Adrenal gland (tissue), 12 donors: ENCODE data around the gene USP31. TPM values are rescaled to one million over a fixed set of nuclear protein-coding genes. Genes with fewer than 3 reads are reported as not detected.

Experiments
- DNase-seq, 7 donors: peaks; one replicate each; pipeline ENCODE4 v3.0.0-alpha.2; 2019 to 2020
- H3K27ac ChIP-seq, 5 donors: fragments of 200-600 bp; sonication (generic) in 4 of 5; 1 replicate in 3 of 5; 2 replicates in 2 of 5; pipeline versions ENCODE4 v1.5.1 to v1.8.0; 2016 to 2020; ENCODE audit warnings: mild to moderate bottlenecking in 1 of 5
- H3K27me3 ChIP-seq: fragments of 200-600 bp; 2 replicates; pipeline ENCODE4 v1.8.0; 2021
- H3K36me3 ChIP-seq, 2 donors: fragments of 200-600 bp; replicated peaks in 1 of 2; 1 replicate in 1 of 2; 2 replicates in 1 of 2; pipeline versions ENCODE4 v1.5.1 to v1.8.0; 2018 to 2022
- H3K4me1 ChIP-seq, 2 donors: fragments of 200-600 bp; replicated peaks in 1 of 2; 1 replicate in 1 of 2; 2 replicates in 1 of 2; pipeline versions ENCODE4 v1.5.1 to v1.8.0; 2018 to 2021
- H3K4me3 ChIP-seq, 4 donors: fragments of 200-600 bp; sonication (generic) in 3 of 4; one replicate each; pipeline ENCODE4 v1.5.1; 2016 to 2018
- H3K9me3 ChIP-seq, 3 donors: fragments of 200-600 bp; sonication (generic) in 1 of 3; replicated peaks in 1 of 3; 1 replicate in 2 of 3; 2 replicates in 1 of 3; pipeline versions ENCODE4 v1.5.1 to v1.8.0; 2016 to 2021
- CTCF ChIP-seq, 6 experiments: fragments of 450-650 bp in 4 of 6; fragments of 200-600 bp in 2 of 6; sonication (generic) in 1 of 6; IDR thresholded peaks; 1 replicate in 5 of 6; 2 replicates in 1 of 6; pipeline versions ENCODE4 v1.5.1 to v1.8.0; 2016 to 2021; ENCODE audit warnings: antibody characterized with exemption in 6 of 6, mild to moderate bottlenecking in 2 of 6, moderate library complexity in 1 of 6
- POLR2A ChIP-seq, 2 donors: fragments of 450-650 bp; IDR thresholded peaks; one replicate each; pipeline ENCODE4 v1.6.1; 2017; ENCODE audit warnings: antibody characterized with exemption in 2 of 2, mild to moderate bottlenecking in 2 of 2, moderate library complexity in 1 of 2
- WGBS, 4 donors: extraction: QIAGEN DNeasy Blood & Tissue Kit in 2 of 4; methylation state at CpG; one replicate each; pipeline versions ENCODE4 v1.1.5 to v1.1.7; 2013 to 2017; 5-methylcytosine and 5-hydroxymethylcytosine counted together
- intact Hi-C, 2 donors: fragments of 100-400 bp; cut with DNase I; formaldehyde crosslinking; loops; one replicate each; pipeline versions ENCODE4 v1.14.1 to v1.15.0; 2022 to 2023
- polyA plus RNA-seq, 3 donors: library from polyadenylated mRNA; stranded (reverse); fragments of 200-250 nt in 2 of 3; fragments of 350-450 nt in 1 of 3; fragmentation: Illumina TruSeq in 1 of 3; extraction: RNeasy Lipid Tissue Mini Kit (QIAGEN cat#74804) in 1 of 3; gene quantifications; one replicate each; pipeline ENCODE4 v1.2.3, GENCODE V29; 2013 to 2014
- total RNA-seq, 9 donors: library from RNA; depleted of rRNA in 4 of 9; stranded (reverse); fragments of >200 nt in 4 of 9; fragments of 120-200 nt in 1 of 9; fragmentation: NEBNext Ultra II Directional in 1 of 9; extraction: Animal tissue kit (Norgen Biotek cat#: 25700) in 1 of 9; gene quantifications; one replicate each; pipeline versions ENCODE4 v1.1.0 to v1.2.4, GENCODE V29; 2013 to 2023
- donor health status: healthy with polysubstance abuse.
- donor health status: Bipolar disorder and iron deficiency.
- donor health status: DM: yes; HTN: yes; CAD: no.
- donor health status: DM: no; HTN: no; CAD: no.
- donor health status: DM: no; HTN: no; CAD: no.
- donor health status: DM: yes; HTN: yes; CAD: no.

USP31 gene
- total and polyA plus RNA-seq, 12 donors, result 2.5 to 19.3 (median 7.7) TPM

- Histone ChIP-seq H3K27ac (no peak overlapping the region), H3K9me3 (no peaks in the 10 kb centered on the region), H3K27me3 (no peaks in the 10 kb centered on the region), H3K36me3 (peaks cover 0 to 30% of the 10 kb centered on the region in 2 donors), H3K4me3 (no peak overlapping the region), H3K4me1 (peaks cover 18 to 19% of the 10 kb centered on the region in 2 donors)
- intact Hi-C loops, result loop anchor here in 1 of 2 donors (10.0 kb wide), 1 partner anchor 65 kb away; no protein-coding TSS in a partner anchor
- no peak for TF ChIP-seq POLR2A (IDR thresholded peaks at IDR 0.05)
- no peak for TF ChIP-seq CTCF (IDR thresholded peaks at IDR 0.05)
- DNase-seq, result no peak
- 92 to 97% (median 96%) methylated on average over 6 of the region's 6 CpGs for WGBS, 4 donors
Observed at GRCh38 chr16:23069844-23070243, 79.4 kb downstream of the USP31 start.

GRCh38 chr16:23068079-23068736 lies 81.0 kb downstream of the USP31 start:
- TF ChIP-seq POLR2A (IDR thresholded peaks at IDR 0.05), result no peak
- TF ChIP-seq CTCF (IDR thresholded peaks at IDR 0.05), result no peak
- Histone ChIP-seq H3K27ac (no peak overlapping the region), H3K4me3 (no peak overlapping the region), H3K36me3 (peaks cover 0 to 24% of the 10 kb centered on the region in 2 donors), H3K27me3 (no peaks in the 10 kb centered on the region), H3K9me3 (no peaks in the 10 kb centered on the region), H3K4me1 (peaks cover 17 to 19% of the 10 kb centered on the region in 2 donors)
- intact Hi-C loops, result loop anchor here in 1 of 2 donors (10.0 kb wide), 1 partner anchor 67 kb away; no protein-coding TSS in a partner anchor
- 92 to 98% (median 95%) methylated on average over 14 to 20 of the region's 20 CpGs for WGBS, 4 donors
- no peak for DNase-seq

GRCh38 chr16:23066676-23067075 lies 82.6 kb downstream of the USP31 start:
- Histone ChIP-seq H3K4me3 (no peak overlapping the region), H3K9me3 (no peaks in the 10 kb centered on the region), H3K27me3 (no peaks in the 10 kb centered on the region), H3K36me3 (peaks cover 0 to 23% of the 10 kb centered on the region in 2 donors), H3K4me1 (peaks cover 10% of the 10 kb centered on the region in 2 donors), H3K27ac (no peak overlapping the region)
- 45 to 62% (median 55%) methylated on average over 3 of the region's 3 CpGs for WGBS, 4 donors
- intact Hi-C loops, result loop anchor here in 1 of 2 donors (10.0 kb wide), 1 partner anchor 68 kb away; no protein-coding TSS in a partner anchor
- TF ChIP-seq POLR2A (IDR thresholded peaks at IDR 0.05), result no peak
- TF ChIP-seq CTCF (IDR thresholded peaks at IDR 0.05), result no peak
- no peak for DNase-seq

GRCh38 chr16:23064639-23065038 lies 84.6 kb downstream of the USP31 start:
- H3K27ac ChIP-seq, result no peak overlapping the region
- H3K9me3 ChIP-seq, result no peaks in the 10 kb centered on the region
- WGBS, 4 donors, result 71 to 88% (median 86%) methylated on average over 9 of the region's 9 CpGs
- TF ChIP-seq POLR2A (IDR thresholded peaks at IDR 0.05), result no peak
- TF ChIP-seq CTCF (IDR thresholded peaks at IDR 0.05), result no peak
- no peaks in the 10 kb centered on the region for H3K27me3 ChIP-seq
- no peak overlapping the region for H3K4me3 ChIP-seq
- H3K36me3 ChIP-seq, result peaks cover 0 to 20% of the 10 kb centered on the region in 2 donors
- intact Hi-C loops, result loop anchor here in 1 of 2 donors (5.0 to 10.0 kb wide), 2 partner anchors 70 to 167 kb away; no protein-coding TSS in a partner anchor
- peaks cover 0 to 5% of the 10 kb centered on the region in 2 donors for H3K4me1 ChIP-seq
- DNase-seq, result no peak
